ENCODE measurements around the gene BTG1.

DNA sequence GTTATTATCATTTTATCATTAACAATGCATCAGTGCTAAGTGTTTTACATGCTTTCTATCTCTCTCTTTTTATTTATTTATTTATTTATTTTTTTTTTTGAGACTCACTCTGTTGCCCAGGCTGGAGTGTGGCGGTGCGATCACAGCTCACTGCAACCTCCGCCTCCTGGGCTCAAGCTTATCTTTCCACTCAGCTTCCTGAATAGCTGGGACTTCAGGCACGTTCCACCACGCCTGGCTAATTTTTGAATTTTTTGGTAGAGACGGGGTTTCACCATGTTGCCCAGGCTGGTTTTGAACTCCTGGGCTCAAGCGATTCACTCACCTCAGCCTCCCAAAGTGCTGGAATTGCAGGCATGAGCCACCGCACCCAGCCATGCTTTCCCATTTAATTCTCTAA is 3.9 kb upstream of the BTG1 start:
- TF ChIP-seq, protein P1, sequence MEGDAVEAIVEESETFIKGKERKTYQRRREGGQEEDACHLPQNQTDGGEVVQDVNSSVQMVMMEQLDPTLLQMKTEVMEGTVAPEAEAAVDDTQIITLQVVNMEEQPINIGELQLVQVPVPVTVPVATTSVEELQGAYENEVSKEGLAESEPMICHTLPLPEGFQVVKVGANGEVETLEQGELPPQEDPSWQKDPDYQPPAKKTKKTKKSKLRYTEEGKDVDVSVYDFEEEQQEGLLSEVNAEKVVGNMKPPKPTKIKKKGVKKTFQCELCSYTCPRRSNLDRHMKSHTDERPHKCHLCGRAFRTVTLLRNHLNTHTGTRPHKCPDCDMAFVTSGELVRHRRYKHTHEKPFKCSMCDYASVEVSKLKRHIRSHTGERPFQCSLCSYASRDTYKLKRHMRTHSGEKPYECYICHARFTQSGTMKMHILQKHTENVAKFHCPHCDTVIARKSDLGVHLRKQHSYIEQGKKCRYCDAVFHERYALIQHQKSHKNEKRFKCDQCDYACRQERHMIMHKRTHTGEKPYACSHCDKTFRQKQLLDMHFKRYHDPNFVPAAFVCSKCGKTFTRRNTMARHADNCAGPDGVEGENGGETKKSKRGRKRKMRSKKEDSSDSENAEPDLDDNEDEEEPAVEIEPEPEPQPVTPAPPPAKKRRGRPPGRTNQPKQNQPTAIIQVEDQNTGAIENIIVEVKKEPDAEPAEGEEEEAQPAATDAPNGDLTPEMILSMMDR (IDR thresholded peaks at IDR 0.05 in 8 of 11, conservative IDR thresholded peaks at IDR 0.05 in 3 of 11), result no peak
- no peak for TF ChIP-seq POLR2A (IDR thresholded peaks at IDR 0.05)
- TF ChIP-seq POLR2AphosphoS5 (IDR thresholded peaks at IDR 0.05), result peak in 2 of 3 donors; percentile 56 to 73
